ENCODE data around the gene HOXC12.

Gene HOXC12

DNA sequence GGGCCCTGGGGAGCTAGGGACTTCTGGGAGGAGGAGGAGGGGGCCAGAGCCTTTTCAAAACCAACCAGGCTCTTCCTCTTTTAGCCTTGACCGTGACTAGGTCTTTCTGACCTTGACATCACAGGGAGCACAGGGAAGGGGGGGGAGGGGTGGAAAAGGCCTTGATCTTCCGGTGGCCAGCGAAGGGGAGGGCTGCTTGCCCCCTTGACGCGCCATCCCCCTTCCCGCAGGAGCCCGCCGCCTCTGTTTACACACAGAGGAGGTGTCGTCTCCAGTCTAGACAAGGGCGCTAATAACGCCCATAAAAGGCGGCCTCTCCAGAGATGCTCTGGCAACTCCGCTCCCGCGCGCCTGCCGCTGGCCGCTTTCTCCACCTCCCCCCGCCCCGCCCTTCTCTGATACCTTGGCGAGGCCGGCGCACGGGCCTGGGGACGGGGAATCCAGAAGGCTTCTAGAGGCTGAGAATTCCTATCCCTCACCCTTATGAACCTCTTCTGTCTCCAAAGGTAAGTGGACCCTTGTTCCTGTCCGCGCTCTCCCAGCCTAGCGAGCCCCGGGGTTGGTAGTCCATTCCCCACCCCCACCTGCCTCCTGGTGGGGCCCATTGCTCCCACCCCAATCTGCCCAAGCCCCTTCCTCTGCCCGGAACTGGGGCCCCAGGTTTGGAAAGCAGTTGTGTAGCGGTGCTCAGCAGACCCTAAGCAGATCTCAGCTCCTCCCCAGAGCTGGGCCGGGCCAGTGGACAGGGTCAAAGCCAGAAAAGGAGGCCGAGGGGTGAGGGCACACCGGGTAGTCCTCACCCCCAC lies 4.9 kb upstream of the HOXC12 start:
- H3K4me1 ChIP-seq (ENCODE audit: insufficient read depth, low read length, severe bottlenecking): no peaks in the 10 kb centered on the region
- H3K9ac ChIP-seq (ENCODE audit: low read length): no peak overlapping the region
- H3K36me3 ChIP-seq (ENCODE audit: insufficient read depth, low read length): no peaks in the 10 kb centered on the region
- H3K9me3 ChIP-seq (ENCODE audit: low read length): no peaks in the 10 kb centered on the region
- no peak overlapping the region for H3K4me3 ChIP-seq (ENCODE audit: low read depth, low read length, poor library complexity, severe bottlenecking)
- H3K9me2 ChIP-seq (ENCODE audit: low read depth, low read length): no peaks in the 10 kb centered on the region
- no peak overlapping the region for H2AFZ ChIP-seq (ENCODE audit: low read length)
- H3K27ac ChIP-seq (ENCODE audit: low read depth, low read length, poor library complexity, severe bottlenecking): no peak overlapping the region
- H3K79me2 ChIP-seq (ENCODE audit: insufficient read depth, low read length): no peaks in the 10 kb centered on the region
- TF ChIP-seq, protein P1, sequence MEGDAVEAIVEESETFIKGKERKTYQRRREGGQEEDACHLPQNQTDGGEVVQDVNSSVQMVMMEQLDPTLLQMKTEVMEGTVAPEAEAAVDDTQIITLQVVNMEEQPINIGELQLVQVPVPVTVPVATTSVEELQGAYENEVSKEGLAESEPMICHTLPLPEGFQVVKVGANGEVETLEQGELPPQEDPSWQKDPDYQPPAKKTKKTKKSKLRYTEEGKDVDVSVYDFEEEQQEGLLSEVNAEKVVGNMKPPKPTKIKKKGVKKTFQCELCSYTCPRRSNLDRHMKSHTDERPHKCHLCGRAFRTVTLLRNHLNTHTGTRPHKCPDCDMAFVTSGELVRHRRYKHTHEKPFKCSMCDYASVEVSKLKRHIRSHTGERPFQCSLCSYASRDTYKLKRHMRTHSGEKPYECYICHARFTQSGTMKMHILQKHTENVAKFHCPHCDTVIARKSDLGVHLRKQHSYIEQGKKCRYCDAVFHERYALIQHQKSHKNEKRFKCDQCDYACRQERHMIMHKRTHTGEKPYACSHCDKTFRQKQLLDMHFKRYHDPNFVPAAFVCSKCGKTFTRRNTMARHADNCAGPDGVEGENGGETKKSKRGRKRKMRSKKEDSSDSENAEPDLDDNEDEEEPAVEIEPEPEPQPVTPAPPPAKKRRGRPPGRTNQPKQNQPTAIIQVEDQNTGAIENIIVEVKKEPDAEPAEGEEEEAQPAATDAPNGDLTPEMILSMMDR (IDR thresholded peaks at IDR 0.05; ENCODE audit: low read length): no peak
- TF ChIP-seq EZH2 (IDR thresholded peaks at IDR 0.05; ENCODE audit: borderline replicate concordance, low read length): no peak
- no peaks in the 10 kb centered on the region for H3K27me3 ChIP-seq (ENCODE audit: insufficient read depth, low read length)
- no peaks in the 10 kb centered on the region for H4K20me1 ChIP-seq (ENCODE audit: insufficient read depth, low read length)
- H3F3A ChIP-seq (ENCODE audit: insufficient read depth, low read length): no peaks in the 10 kb centered on the region
- H3K4me2 ChIP-seq (ENCODE audit: low read length): no peak overlapping the region

DNA sequence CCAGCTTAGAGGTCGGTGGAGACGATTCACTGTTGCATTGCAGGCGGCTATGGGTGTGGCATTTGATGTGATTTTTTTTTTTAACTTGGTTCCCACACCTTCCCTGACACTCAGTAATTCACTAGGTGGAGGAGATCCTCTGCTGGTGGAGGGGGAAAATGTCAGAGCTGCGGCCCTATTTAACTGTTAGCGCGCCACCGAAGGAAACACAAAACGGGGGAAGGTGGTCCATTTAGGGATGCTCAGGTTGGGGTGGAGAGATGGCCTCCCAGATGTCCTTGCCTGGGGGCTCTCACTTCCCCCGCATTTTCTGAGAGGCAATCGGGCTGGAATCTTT lies 4.3 kb upstream of the HOXC12 start:
- Histone ChIP-seq H3K9me2 (ENCODE audit: low read depth, low read length) (no peaks in the 10 kb centered on the region), H3K79me2 (ENCODE audit: insufficient read depth, low read length) (no peaks in the 10 kb centered on the region), H3K9me3 (ENCODE audit: low read length) (no peaks in the 10 kb centered on the region), H3K36me3 (ENCODE audit: insufficient read depth, low read length) (no peaks in the 10 kb centered on the region), H3K9ac (ENCODE audit: low read length) (no peak overlapping the region), H3K27me3 (ENCODE audit: insufficient read depth, low read length) (no peaks in the 10 kb centered on the region), H3K4me1 (ENCODE audit: insufficient read depth, low read length, severe bottlenecking) (no peaks in the 10 kb centered on the region), H3F3A (ENCODE audit: insufficient read depth, low read length) (no peaks in the 10 kb centered on the region), H3K4me3 (ENCODE audit: low read depth, low read length, poor library complexity, severe bottlenecking) (no peak overlapping the region), H3K27ac (ENCODE audit: low read depth, low read length, poor library complexity, severe bottlenecking) (no peak overlapping the region), H2AFZ (ENCODE audit: low read length) (no peak overlapping the region), H4K20me1 (ENCODE audit: insufficient read depth, low read length) (no peaks in the 10 kb centered on the region), H3K4me2 (ENCODE audit: low read length) (no peak overlapping the region)
- TF ChIP-seq, protein P1 (IDR thresholded peaks at IDR 0.05; ENCODE audit: low read length): no peak
- TF ChIP-seq EZH2 (IDR thresholded peaks at IDR 0.05; ENCODE audit: borderline replicate concordance, low read length): no peak

- Histone ChIP-seq H3K9ac (ENCODE audit: low read length) (no peak overlapping the region), H4K20me1 (ENCODE audit: insufficient read depth, low read length) (no peaks in the 10 kb centered on the region), H3K36me3 (ENCODE audit: insufficient read depth, low read length) (no peaks in the 10 kb centered on the region), H2AFZ (ENCODE audit: low read length) (no peak overlapping the region), H3K79me2 (ENCODE audit: insufficient read depth, low read length) (no peaks in the 10 kb centered on the region), H3K9me3 (ENCODE audit: low read length) (no peaks in the 10 kb centered on the region), H3K4me3 (ENCODE audit: low read depth, low read length, poor library complexity, severe bottlenecking) (no peak overlapping the region), H3K27me3 (ENCODE audit: insufficient read depth, low read length) (no peaks in the 10 kb centered on the region), H3K4me1 (ENCODE audit: insufficient read depth, low read length, severe bottlenecking) (no peaks in the 10 kb centered on the region), H3K9me2 (ENCODE audit: low read depth, low read length) (no peaks in the 10 kb centered on the region), H3F3A (ENCODE audit: insufficient read depth, low read length) (no peaks in the 10 kb centered on the region), H3K27ac (ENCODE audit: low read depth, low read length, poor library complexity, severe bottlenecking) (no peak overlapping the region), H3K4me2 (ENCODE audit: low read length) (no peak overlapping the region)
- TF ChIP-seq, protein P1 (IDR thresholded peaks at IDR 0.05; ENCODE audit: low read length): no peak
- no peak for TF ChIP-seq EZH2 (IDR thresholded peaks at IDR 0.05; ENCODE audit: borderline replicate concordance, low read length)
Observed at GRCh38 chr12:53950789-53951576, 3.7 kb upstream of the HOXC12 start.

Measured in OCI-LY1 (cell line).